Measurements from ENCODE around the gene C12orf75. TPM values are rescaled to one million over a fixed set of nuclear protein-coding genes. Genes with fewer than 3 reads are reported as not detected.
"Not testable (repeated sequence)": the region's sequence is repeated elsewhere in the genome, so short reads cannot be mapped to it uniquely, and the experiment has no call there.

Gene C12orf75
- total RNA-seq, 2 donors from 2014 or later, result 65.5 to 159 TPM

DNA sequence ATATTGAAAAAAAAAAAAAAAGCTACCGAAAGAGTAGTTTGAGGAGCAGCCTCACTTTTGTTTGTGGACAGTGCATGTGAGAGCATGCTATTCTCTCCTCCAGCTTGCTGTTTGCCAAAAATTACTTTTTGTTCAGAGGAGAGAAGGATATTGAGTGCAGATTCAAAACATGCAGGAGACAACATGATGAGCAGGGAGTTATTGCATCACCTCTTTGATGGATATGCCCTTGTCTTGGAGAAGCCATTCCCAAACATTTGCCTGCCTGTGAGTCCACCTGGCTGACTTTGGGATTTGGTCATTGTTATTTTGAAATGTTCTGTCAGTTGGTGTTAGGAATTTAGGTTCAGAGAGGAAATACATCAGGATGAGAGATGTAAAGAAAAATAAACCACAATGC, 2.4 kb downstream of the C12orf75 start:
- DNase-seq (ENCODE audit: low spot score) (no peak), ATAC-seq (no peak)
- H3K4me1 Mint-ChIP-seq (ENCODE audit: low read depth in 2 of 2), result peaks cover 63 to 78% of the 10 kb centered on the region in 2 donors
- H3K27me3 Mint-ChIP-seq, result no peaks in the 10 kb centered on the region
- H3K4me3 Mint-ChIP-seq, result peak overlapping the region; percentile 90
- H3K9me3 Mint-ChIP-seq, result no peaks in the 10 kb centered on the region
- H3K27ac Mint-ChIP-seq, result peak overlapping the region; percentile 24 to 60
- H3K36me3 Mint-ChIP-seq, result peaks cover 5% of the 10 kb centered on the region

DNA sequence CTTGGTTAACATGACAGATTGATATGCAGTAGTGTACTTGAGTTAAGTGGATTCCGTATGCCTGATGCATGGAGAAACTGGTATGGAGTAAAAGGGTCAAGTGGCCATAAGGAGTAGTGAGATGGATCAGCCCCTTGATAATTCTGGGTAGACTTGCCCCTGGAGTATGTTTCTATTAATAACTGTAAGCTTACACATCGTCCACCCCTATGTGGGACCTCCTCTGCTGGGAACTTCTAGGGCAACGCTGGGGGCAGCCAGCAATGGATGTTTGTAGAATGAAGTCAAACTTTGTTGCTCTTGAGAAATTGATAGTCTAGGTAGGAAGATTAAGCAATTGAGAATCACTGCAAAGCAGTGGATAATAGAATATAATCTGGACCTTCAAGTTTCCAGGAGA, 3.5 kb downstream of the C12orf75 start:
- H3K4me1 Mint-ChIP-seq (ENCODE audit: low read depth in 2 of 2), result peaks cover 57 to 73% of the 10 kb centered on the region in 2 donors
- no peak for ATAC-seq
- no peaks in the 10 kb centered on the region for H3K27me3 Mint-ChIP-seq
- no peak for DNase-seq (ENCODE audit: low spot score)
- H3K9me3 Mint-ChIP-seq, result no peaks in the 10 kb centered on the region
- H3K36me3 Mint-ChIP-seq, result peaks cover 5% of the 10 kb centered on the region
- H3K4me3 Mint-ChIP-seq, result peak overlapping the region; percentile 90
- no peak overlapping the region for H3K27ac Mint-ChIP-seq

DNA sequence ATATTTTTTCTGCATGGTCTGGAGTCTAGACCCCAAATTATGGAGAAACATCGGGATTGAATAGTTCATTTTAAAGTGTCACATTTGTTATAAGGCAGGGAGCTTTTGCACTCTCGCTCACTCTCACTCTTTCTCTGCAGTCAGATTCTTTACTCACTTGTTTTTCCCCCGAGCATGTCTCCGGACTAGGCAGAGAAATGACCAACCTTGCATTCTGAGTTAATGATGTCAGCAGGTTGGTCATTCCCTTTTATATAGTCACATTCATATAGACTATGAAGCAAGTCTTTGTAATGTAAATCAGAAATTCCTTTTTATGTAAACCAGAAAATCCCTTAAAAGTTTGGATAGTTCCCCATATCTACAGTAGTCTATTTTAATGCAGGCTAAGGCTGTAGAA, 4.1 kb downstream of the C12orf75 start:
- Mint-ChIP-seq H3K4me3 (no peak overlapping the region), H3K27me3 (no peaks in the 10 kb centered on the region), H3K9me3 (no peaks in the 10 kb centered on the region), H3K36me3 (peaks cover 5% of the 10 kb centered on the region), H3K4me1 (ENCODE audit: low read depth in 2 of 2) (peaks cover 56 to 70% of the 10 kb centered on the region in 2 donors), H3K27ac (no peak overlapping the region)
- DNase-seq (ENCODE audit: low spot score) (no peak), ATAC-seq (no peak)

DNA sequence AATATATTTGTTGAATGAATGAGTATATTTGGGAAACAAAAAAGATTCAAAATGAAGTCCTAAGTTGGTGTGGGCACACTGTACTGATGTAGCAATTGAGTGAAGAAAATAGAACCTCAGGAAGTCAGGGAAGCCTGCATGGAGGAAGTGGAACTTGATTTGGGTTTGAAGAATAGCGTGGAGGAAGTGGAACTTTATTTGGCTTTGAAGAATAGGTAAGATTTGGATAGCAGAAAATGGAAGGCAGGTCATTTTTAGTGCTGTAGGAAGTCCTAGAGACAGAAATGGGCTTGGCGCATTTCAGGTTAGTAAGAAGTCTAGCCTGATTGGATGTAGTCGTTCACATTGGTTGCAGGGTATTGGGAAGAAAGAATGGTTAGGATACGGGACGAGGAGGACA, 5.4 kb downstream of the C12orf75 start:
- H3K4me3 Mint-ChIP-seq, result peak overlapping the region; percentile 0
- peaks cover 3% of the 10 kb centered on the region for H3K9me3 Mint-ChIP-seq
- no peaks in the 10 kb centered on the region for H3K27me3 Mint-ChIP-seq
- peak overlapping the region; percentile 1 to 67 for H3K27ac Mint-ChIP-seq
- H3K4me1 Mint-ChIP-seq (ENCODE audit: low read depth in 2 of 2), result peaks cover 49 to 68% of the 10 kb centered on the region in 2 donors
- DNase-seq (ENCODE audit: low spot score) (no peak), ATAC-seq (no peak)
- H3K36me3 Mint-ChIP-seq, result peaks cover 12% of the 10 kb centered on the region

DNA sequence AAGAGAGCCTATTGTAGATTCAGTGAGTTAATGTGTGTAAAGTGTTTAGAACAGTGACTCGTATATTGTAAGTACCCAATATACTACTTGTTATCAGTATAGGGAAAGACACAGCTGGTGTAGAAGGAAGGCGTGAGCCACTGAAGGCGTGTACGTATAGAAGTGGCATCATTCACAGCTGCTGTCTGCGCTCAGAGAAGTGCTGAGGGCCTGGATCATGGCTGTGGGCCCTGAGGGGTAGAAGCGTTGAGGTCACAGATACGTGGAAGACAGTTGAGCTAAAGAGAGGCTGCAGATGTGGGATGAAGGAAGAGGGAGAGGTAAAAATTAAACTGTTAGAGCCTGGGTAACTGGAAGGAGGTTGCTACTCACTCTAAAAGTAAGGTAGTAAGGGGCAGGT, 5.9 kb downstream of the C12orf75 start:
- H3K4me1 Mint-ChIP-seq (ENCODE audit: low read depth in 2 of 2), result peaks cover 49 to 69% of the 10 kb centered on the region in 2 donors
- peak overlapping the region; percentile 1 to 67 for H3K27ac Mint-ChIP-seq
- H3K9me3 Mint-ChIP-seq, result peaks cover 3% of the 10 kb centered on the region
- no peak overlapping the region for H3K4me3 Mint-ChIP-seq
- ATAC-seq (no peak), DNase-seq (ENCODE audit: low spot score) (no peak)
- H3K36me3 Mint-ChIP-seq, result peaks cover 13% of the 10 kb centered on the region
- no peaks in the 10 kb centered on the region for H3K27me3 Mint-ChIP-seq

DNA sequence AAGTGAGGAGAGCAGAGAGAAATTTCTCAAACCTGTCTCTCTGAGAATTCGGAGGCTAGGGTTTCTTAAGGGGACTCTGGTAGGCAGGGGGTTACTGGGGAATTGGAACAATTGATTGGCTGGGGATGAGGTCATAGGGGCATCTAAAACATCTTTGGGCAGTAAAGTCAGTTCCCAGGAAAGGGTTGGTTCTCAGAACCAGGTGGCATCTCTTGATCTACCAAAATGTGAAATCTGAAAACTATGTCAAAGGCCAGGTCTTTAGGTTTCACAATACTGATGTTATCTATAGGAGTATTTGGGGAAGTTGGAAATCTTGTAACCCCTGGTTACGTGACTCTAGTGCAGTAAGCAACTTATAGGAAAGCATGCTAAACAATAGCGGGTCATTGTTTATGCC, 6.9 kb downstream of the C12orf75 start:
- DNase-seq (ENCODE audit: low spot score), result no peak
- Mint-ChIP-seq H3K27me3 (no peaks in the 10 kb centered on the region), H3K9me3 (peaks cover 3% of the 10 kb centered on the region), H3K4me1 (ENCODE audit: low read depth in 2 of 2) (peaks cover 48 to 63% of the 10 kb centered on the region in 2 donors), H3K4me3 (no peak overlapping the region), H3K27ac (peak overlapping the region; percentile 13 to 18), H3K36me3 (peaks cover 13% of the 10 kb centered on the region)
- ATAC-seq, result peak in 1 of 2 donors; percentile 36

DNA sequence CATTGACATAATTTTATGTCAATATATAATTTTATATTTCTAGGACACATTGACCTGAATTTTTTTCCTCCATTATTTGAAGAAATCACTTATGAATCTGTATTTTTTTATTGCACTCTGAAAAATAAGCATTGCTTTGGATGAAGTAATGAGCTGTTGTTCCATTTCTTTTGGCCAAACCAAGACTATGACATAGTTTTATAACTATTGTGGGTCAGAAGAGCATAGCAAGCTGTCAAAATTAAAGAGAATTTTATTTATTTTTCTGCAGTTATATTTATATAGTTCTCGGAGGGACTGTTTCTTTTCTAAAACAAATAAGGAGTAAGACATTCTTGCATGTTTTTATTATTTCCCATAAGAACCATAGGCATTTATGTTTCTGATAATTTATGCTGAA, 8.5 kb downstream of the C12orf75 start:
- Mint-ChIP-seq H3K4me3 (no peak overlapping the region), H3K4me1 (ENCODE audit: low read depth in 2 of 2) (peaks cover 42 to 61% of the 10 kb centered on the region in 2 donors), H3K27me3 (no peaks in the 10 kb centered on the region), H3K36me3 (peaks cover 13% of the 10 kb centered on the region), H3K9me3 (peaks cover 3% of the 10 kb centered on the region), H3K27ac (no peak overlapping the region)
- DNase-seq (ENCODE audit: low spot score), result no peak
- no peak for ATAC-seq

DNA sequence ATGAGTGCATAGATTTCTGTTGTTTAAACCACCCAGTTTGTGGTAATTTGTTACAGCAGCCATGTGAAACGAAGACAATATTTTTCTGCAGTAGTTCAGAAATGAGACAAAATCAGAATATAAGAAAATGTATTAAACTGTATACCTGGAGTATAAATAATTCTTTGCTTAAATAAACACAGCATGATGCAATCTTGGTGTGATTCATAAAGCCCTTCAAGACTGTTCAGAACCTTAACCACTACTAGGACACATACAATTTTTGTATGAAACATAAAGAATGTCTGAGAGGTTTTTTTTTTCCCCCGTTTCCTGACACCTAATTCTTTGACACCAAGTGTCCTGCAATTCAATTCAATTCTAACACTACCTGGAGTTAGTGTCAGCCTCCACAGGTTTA, 10.5 kb downstream of the C12orf75 start:
- Mint-ChIP-seq H3K4me3 (no peak overlapping the region), H3K4me1 (ENCODE audit: low read depth in 2 of 2) (peaks cover 29 to 46% of the 10 kb centered on the region in 2 donors), H3K9me3 (peaks cover 3% of the 10 kb centered on the region), H3K27ac (no peak overlapping the region), H3K36me3 (peaks cover 13% of the 10 kb centered on the region), H3K27me3 (no peaks in the 10 kb centered on the region)
- DNase-seq (ENCODE audit: low spot score), result no peak
- ATAC-seq, result no peak

DNA sequence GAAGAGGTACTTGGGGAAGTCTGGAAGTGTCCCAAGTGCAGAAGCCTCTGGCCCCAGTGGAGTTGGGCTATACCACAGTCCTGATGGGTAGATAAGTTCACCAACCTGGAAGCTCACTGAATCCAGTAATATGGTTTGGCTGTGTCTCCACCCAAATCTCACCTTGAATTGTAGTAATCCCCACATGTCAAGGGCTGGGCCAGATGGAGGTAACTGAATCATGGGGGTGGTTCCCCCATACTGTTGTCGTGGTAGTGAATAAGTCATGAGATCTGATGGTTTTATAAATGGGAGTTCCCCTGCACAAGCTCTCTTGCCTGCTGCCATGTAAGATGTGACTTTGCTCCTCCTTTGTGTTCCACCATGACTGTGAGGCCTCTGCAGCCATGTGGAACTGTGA, 11.1 kb downstream of the C12orf75 start:
- H3K36me3 Mint-ChIP-seq; H3K9me3 Mint-ChIP-seq; H3K27ac Mint-ChIP-seq; H3K4me3 Mint-ChIP-seq; H3K27me3 Mint-ChIP-seq; ATAC-seq; DNase-seq (ENCODE audit: low spot score): not testable (repeated sequence)
- peaks cover 23 to 40% of the 10 kb centered on the region in 2 donors for H3K4me1 Mint-ChIP-seq (ENCODE audit: low read depth in 2 of 2)

DNA sequence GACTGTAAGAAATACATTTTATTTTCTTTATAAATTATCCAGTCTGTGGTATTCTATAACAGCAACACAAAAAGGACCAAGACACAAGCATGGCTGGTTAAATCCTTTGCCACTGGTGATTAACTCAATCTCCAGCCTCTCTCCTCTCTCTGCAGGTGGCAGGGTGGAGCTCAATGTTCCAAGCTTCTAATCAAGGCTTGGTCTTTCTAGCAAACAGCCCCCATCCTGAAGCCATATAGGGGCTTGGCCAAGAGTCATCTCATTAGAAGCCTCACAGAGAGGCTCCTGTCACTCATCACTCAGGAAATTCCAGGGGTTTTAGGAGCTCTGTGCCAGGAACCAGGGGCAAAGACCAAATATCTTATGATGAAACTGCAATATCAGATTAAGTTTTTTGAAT, 12.0 kb downstream of the C12orf75 start:
- Mint-ChIP-seq H3K27ac (no peak overlapping the region), H3K9me3 (peaks cover 3% of the 10 kb centered on the region), H3K36me3 (peaks cover 8% of the 10 kb centered on the region), H3K4me1 (ENCODE audit: low read depth in 2 of 2) (peaks cover 24 to 41% of the 10 kb centered on the region in 2 donors), H3K4me3 (no peak overlapping the region), H3K27me3 (no peaks in the 10 kb centered on the region)
- ATAC-seq, result no peak
- DNase-seq (ENCODE audit: low spot score), result no peak

DNA sequence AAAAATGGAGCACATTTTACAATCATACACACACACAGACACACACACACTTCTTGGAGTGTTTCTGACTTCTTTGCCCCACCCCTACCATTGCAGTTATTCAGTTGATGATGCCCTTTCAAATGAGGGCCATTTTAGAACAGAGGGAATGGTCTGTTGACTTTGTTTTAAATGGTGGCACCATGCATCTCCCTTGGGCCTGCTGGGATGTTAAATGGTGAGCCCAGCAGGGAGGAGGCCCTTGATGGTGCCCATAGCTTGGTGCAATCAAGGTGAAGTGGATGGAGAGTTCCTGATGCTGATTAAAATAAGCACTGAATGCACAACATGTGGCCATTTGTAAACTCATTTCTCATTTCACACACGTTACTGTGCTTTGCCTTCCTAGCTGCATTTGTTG, 13.3 kb downstream of the C12orf75 start:
- peaks cover 3% of the 10 kb centered on the region for H3K9me3 Mint-ChIP-seq
- peaks cover 23 to 38% of the 10 kb centered on the region in 2 donors for H3K4me1 Mint-ChIP-seq (ENCODE audit: low read depth in 2 of 2)
- H3K27ac Mint-ChIP-seq, result no peak overlapping the region
- DNase-seq (ENCODE audit: low spot score) (no peak), ATAC-seq (no peak)
- H3K27me3 Mint-ChIP-seq, result no peaks in the 10 kb centered on the region
- no peak overlapping the region for H3K4me3 Mint-ChIP-seq
- peaks cover 8% of the 10 kb centered on the region for H3K36me3 Mint-ChIP-seq

DNA sequence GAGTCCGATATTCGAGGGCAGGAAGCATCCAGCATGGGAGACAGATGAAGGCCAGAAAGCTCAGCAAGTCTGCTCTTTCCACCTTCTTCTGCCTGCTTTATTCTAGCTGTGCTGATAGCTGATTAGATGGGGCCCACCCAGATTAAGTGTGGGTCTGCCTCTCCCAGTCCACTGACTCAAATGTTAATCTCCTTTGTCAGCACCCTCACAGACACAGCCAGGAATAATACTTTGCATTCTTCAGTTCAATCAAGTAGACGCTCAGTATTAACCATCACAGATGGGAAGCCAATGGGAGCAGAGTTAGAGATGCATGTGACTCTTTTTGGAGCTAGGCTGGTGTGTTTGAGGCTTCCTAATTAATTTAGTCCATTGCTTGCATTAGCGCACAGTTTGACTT, 17.0 kb downstream of the C12orf75 start:
- no peak for ATAC-seq
- Mint-ChIP-seq H3K4me3 (no peak overlapping the region), H3K27ac (no peak overlapping the region), H3K9me3 (peaks cover 3% of the 10 kb centered on the region), H3K4me1 (ENCODE audit: low read depth in 2 of 2) (peaks cover 41 to 56% of the 10 kb centered on the region in 2 donors), H3K27me3 (no peaks in the 10 kb centered on the region), H3K36me3 (peaks cover 11% of the 10 kb centered on the region)
- no peak for DNase-seq (ENCODE audit: low spot score)

DNA sequence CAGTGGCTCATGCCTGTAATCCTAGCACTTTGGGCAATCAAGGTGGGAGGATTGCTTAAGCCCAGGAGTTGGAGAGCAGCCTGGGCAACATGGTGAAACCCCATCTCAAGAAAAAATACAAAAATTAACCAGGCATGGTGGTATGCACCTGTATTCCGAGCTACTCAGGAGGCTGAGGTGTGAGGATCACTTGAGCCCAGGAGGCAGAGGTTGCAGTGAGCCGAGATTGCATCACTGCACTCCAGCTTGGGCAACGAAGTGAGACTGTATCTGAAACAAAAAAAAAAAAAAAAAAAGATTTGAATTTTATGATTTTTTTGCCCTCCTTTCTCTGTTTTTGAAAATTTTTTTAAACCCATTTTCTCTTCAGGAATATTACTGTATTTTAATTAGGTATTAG, 17.7 kb downstream of the C12orf75 start:
- peaks cover 3% of the 10 kb centered on the region for H3K9me3 Mint-ChIP-seq
- no peak overlapping the region for H3K4me3 Mint-ChIP-seq
- no peaks in the 10 kb centered on the region for H3K27me3 Mint-ChIP-seq
- H3K27ac Mint-ChIP-seq, result peak overlapping the region in 1 of 2 donors; percentile 49
- H3K4me1 Mint-ChIP-seq (ENCODE audit: low read depth in 2 of 2), result peaks cover 43 to 54% of the 10 kb centered on the region in 2 donors
- ATAC-seq (no peak), DNase-seq (ENCODE audit: low spot score) (no peak)
- H3K36me3 Mint-ChIP-seq, result peaks cover 11% of the 10 kb centered on the region

DNA sequence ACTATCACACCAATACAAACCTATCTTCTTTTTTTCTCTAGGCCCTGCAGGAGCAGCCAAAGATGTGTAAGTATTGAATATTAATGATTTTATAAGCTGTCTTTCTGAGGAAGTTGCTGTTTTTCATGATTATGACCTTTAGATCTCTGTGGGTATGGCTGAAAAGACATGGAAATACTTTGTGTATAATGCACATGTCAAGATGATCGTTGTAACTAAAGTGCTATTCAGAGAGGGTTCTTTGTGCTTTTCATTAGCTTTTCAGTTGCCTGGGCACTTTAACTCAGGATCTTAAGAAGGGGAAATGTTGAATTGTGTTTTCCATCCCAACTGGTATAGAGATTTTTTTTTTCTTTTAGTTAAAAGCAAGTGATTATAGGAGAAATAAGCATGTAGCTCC, 18.1 kb downstream of the C12orf75 start:
- H3K27me3 Mint-ChIP-seq, result no peaks in the 10 kb centered on the region
- ATAC-seq, result no peak
- no peak for DNase-seq (ENCODE audit: low spot score)
- H3K27ac Mint-ChIP-seq, result peak overlapping the region; percentile 46 to 49
- peaks cover 3% of the 10 kb centered on the region for H3K9me3 Mint-ChIP-seq
- H3K4me1 Mint-ChIP-seq (ENCODE audit: low read depth in 2 of 2), result peaks cover 43 to 52% of the 10 kb centered on the region in 2 donors
- no peak overlapping the region for H3K4me3 Mint-ChIP-seq
- H3K36me3 Mint-ChIP-seq, result peaks cover 11% of the 10 kb centered on the region

DNA sequence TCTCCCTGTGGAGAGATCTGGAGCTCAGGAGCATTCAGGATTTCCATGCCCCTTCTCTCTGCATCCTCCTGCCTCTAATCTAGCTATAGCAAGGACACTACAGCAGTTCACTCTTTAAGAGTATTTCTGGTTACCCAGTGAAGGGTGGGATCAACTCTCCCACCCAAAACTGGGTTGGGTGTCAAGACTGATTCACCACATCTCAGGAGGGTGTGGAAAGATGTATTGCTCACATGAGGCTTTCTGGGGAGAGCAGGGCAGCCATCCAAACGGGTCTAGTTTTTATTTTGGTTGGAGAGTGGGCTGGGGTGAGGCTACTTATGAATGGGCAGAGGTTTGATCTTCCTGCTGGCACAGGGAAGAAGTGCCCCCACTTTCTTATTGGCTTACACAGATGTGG, 18.6 kb downstream of the C12orf75 start:
- H3K4me1 Mint-ChIP-seq (ENCODE audit: low read depth in 2 of 2), result peaks cover 41 to 49% of the 10 kb centered on the region in 2 donors
- peak overlapping the region; percentile 46 to 49 for H3K27ac Mint-ChIP-seq
- H3K27me3 Mint-ChIP-seq, result no peaks in the 10 kb centered on the region
- ATAC-seq, result no peak
- DNase-seq (ENCODE audit: low spot score), result no peak
- H3K9me3 Mint-ChIP-seq, result peaks cover 3% of the 10 kb centered on the region
- peaks cover 11% of the 10 kb centered on the region for H3K36me3 Mint-ChIP-seq
- H3K4me3 Mint-ChIP-seq, result no peak overlapping the region
